ENCODE measurements around the gene FAT4. TPM values are rescaled to one million over a fixed set of nuclear protein-coding genes. Genes with fewer than 3 reads are reported as not detected.

The FAT4 gene
- total and polyA plus RNA-seq, 3 donors from 2014 or later, result 2.8 to 8.9 (median 6.5) TPM

DNA sequence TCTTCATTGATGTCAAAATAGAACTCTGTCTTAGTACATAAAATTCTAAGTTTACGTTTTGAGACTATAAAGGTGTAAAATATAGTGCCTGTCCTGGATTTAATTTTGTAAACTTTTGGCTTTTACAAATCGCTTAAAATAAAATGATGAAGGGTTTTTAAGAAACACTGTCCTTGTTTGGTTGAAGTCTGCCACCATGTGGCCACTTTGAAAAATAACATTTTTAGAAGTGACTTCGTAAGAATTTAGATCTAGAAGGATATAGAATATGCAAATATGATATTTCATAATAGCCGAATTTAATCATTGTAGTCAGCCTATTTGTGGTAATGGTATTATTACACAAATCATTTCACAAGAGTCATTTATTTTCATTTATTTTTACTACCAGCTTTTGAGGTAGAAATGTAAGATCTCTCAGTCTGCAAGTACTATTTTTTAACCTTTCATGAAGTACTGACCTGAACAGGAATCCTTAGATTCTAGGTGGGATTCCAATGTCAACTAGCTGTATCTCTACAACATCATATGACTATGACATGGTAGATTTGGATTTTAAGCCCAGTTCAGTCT lies 31.0 kb upstream of the FAT4 start:
- H3K27me3 ChIP-seq, result no peaks in the 10 kb centered on the region
- H3K27ac ChIP-seq, result no peak overlapping the region
- intact Hi-C loops (cut with DNase I; ENCODE audit: low total_unique reads), result loop anchor here (10.0 kb wide), 1 partner anchor 949 kb away; no protein-coding TSS in a partner anchor
- H3K36me3 ChIP-seq (ENCODE audit: low read depth, missing control alignments), result no peaks in the 10 kb centered on the region
- H3K9me3 ChIP-seq, result no peaks in the 10 kb centered on the region
- WGBS, 2 donors, result 4 to 6% methylated on average over 4 of the region's 4 CpGs
- no peaks in the 10 kb centered on the region for H3K4me1 ChIP-seq
- no peak for TF ChIP-seq POLR2A (IDR thresholded peaks at IDR 0.05)
- TF ChIP-seq, protein P1, sequence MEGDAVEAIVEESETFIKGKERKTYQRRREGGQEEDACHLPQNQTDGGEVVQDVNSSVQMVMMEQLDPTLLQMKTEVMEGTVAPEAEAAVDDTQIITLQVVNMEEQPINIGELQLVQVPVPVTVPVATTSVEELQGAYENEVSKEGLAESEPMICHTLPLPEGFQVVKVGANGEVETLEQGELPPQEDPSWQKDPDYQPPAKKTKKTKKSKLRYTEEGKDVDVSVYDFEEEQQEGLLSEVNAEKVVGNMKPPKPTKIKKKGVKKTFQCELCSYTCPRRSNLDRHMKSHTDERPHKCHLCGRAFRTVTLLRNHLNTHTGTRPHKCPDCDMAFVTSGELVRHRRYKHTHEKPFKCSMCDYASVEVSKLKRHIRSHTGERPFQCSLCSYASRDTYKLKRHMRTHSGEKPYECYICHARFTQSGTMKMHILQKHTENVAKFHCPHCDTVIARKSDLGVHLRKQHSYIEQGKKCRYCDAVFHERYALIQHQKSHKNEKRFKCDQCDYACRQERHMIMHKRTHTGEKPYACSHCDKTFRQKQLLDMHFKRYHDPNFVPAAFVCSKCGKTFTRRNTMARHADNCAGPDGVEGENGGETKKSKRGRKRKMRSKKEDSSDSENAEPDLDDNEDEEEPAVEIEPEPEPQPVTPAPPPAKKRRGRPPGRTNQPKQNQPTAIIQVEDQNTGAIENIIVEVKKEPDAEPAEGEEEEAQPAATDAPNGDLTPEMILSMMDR (IDR thresholded peaks at IDR 0.05), result peak; percentile 18 to 72 (median 30)
- no peak overlapping the region for H3K4me3 ChIP-seq
- no peak for DNase-seq

DNA sequence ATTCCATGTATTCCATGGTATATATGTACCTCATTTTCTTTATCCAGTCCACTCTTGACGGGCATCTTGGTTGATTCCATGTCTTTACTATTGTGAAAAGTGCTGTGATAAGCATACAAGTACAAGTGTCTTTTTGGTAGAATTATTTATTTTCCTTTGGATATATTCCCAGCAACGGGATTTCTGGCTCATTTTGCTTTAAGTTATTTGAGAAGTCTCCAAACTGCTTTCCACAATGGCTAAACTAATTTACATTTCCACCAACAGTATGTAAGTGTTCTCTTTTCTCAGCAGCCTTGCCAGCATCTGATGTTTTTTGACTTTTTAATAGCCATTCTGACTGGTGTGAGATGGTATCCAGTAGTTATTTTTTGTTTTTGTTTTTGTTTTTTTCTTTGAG lies 17.6 kb upstream of the FAT4 start:
- intact Hi-C loops (cut with DNase I; ENCODE audit: low total_unique reads), result no loop called here
- no peak for DNase-seq
- Histone ChIP-seq H3K4me1 (no peaks in the 10 kb centered on the region), H3K9me3 (no peaks in the 10 kb centered on the region), H3K36me3 (ENCODE audit: low read depth, missing control alignments) (no peaks in the 10 kb centered on the region), H3K4me3 (no peak overlapping the region), H3K27ac (no peak overlapping the region), H3K27me3 (no peaks in the 10 kb centered on the region)
- 44 to 84% methylated on average over 2 of the region's 2 CpGs for WGBS, 2 donors
- TF ChIP-seq POLR2A (IDR thresholded peaks at IDR 0.05), result no peak
- TF ChIP-seq, protein P1 (IDR thresholded peaks at IDR 0.05), result no peak

DNA sequence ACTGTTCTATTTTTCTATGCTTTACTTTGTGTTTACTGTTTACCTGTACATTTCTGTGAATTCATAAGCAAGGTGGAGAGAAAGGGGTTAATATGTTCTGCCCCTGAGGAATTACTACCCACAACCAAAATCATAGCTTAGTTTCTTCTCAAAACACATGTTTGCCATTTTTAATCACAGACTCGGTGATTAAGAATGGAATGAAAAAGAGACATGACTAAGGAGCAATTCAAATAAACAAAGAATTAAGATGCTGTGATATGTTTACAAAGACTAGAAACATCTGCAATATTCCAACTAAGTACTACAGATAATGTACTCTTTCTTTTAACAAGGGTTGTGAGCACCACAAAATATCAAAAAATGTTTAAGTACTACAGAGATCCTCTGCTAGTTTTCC lies 11.7 kb upstream of the FAT4 start:
- DNase-seq, result no peak
- intact Hi-C loops (cut with DNase I; ENCODE audit: low total_unique reads), result no loop called here
- no peaks in the 10 kb centered on the region for H3K27me3 ChIP-seq
- H3K4me3 ChIP-seq, result no peak overlapping the region
- no peaks in the 10 kb centered on the region for H3K9me3 ChIP-seq
- H3K27ac ChIP-seq, result no peak overlapping the region
- TF ChIP-seq, protein P1 (IDR thresholded peaks at IDR 0.05), result no peak
- no peak for TF ChIP-seq POLR2A (IDR thresholded peaks at IDR 0.05)
- no peaks in the 10 kb centered on the region for H3K36me3 ChIP-seq (ENCODE audit: low read depth, missing control alignments)
- no peaks in the 10 kb centered on the region for H3K4me1 ChIP-seq
- WGBS, 2 donors, result 55 to 59% methylated on average over 1 of the region's 1 CpG

DNA sequence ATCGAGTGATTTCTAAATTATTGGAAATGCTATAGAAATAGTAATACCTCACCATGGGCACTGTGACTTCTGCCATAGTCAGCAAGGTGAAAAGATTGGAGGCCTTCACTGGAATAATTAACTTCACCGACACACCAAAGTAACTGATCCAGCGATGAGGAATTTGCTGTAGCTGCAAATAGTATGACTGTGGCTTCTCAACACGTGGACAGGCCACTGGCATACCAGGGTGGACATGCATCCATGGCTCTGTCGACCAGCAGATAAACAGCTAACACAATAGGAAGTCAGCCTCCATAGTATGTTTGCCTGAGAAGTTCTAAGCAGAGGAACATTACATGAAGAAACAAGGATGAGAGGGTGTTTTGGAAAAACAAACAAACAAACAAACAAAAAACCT lies 10.9 kb upstream of the FAT4 start:
- H3K36me3 ChIP-seq (ENCODE audit: low read depth, missing control alignments), result no peaks in the 10 kb centered on the region
- no peak for TF ChIP-seq POLR2A (IDR thresholded peaks at IDR 0.05)
- TF ChIP-seq, protein P1 (IDR thresholded peaks at IDR 0.05), result no peak
- no peaks in the 10 kb centered on the region for H3K4me1 ChIP-seq
- no peaks in the 10 kb centered on the region for H3K27me3 ChIP-seq
- intact Hi-C loops (cut with DNase I; ENCODE audit: low total_unique reads), result no loop called here
- no peak for DNase-seq
- no peak overlapping the region for H3K4me3 ChIP-seq
- no peak overlapping the region for H3K27ac ChIP-seq
- WGBS, 2 donors, result 91 to 95% methylated on average over 5 of the region's 5 CpGs
- H3K9me3 ChIP-seq, result no peaks in the 10 kb centered on the region

DNA sequence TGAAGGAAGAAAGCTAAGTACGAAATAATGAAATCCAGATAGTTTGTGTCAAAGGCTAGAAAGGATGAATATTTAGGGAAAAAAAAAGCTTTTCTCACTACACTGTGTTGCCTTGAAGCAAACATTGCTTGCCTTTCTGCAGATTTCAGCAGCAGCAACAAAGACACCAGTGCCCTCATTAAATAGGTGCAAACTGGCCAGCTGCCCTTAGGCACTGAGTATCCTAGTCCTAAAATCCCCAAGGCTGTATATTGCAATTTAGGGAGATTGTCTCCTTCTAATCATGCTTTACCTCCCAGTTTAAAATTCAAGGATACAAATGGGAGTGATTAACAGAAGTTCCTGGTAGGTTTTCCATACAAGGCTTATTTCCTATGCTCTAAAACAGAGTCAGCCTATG lies 8.6 kb upstream of the FAT4 start:
- Histone ChIP-seq H3K4me3 (no peak overlapping the region), H3K27ac (no peak overlapping the region), H3K9me3 (no peaks in the 10 kb centered on the region), H3K36me3 (ENCODE audit: low read depth, missing control alignments) (no peaks in the 10 kb centered on the region), H3K27me3 (no peaks in the 10 kb centered on the region), H3K4me1 (no peaks in the 10 kb centered on the region)
- no peak for TF ChIP-seq POLR2A (IDR thresholded peaks at IDR 0.05)
- TF ChIP-seq, protein P1 (IDR thresholded peaks at IDR 0.05), result no peak
- no peak for DNase-seq
- intact Hi-C loops (cut with DNase I; ENCODE audit: low total_unique reads), result no loop called here
- WGBS, 2 donors, result 87 to 90% methylated on average over 1 of the region's 1 CpG
